Gastrocnemius medialis (tissue), 4 donors: ENCODE data around the gene CMIP.

Experiments used
- CTCF ChIP-seq, 5 experiments: fragments of 450-650 bp in 3 of 5; fragments of 200-600 bp in 2 of 5; sonication (generic) in 2 of 5; IDR thresholded peaks in 4 of 5; conservative IDR thresholded peaks in 1 of 5; 1 replicate in 4 of 5; 2 replicates in 1 of 5; pipeline ENCODE4 v1.5.1; 2016 to 2019; ENCODE audit warnings: antibody characterized with exemption in 5 of 5, mild to moderate bottlenecking in 3 of 5, moderate library complexity in 3 of 5
- POLR2A ChIP-seq, 2 donors: fragments of 450-650 bp; IDR thresholded peaks; one replicate each; pipeline ENCODE4 v1.6.1; 2017; ENCODE audit warnings: antibody characterized with exemption in 2 of 2, mild to moderate bottlenecking in 2 of 2, moderate library complexity in 2 of 2

GRCh38 chr16:81696961-81697615 is 252.5 kb downstream of the CMIP start:
- TF ChIP-seq CTCF (IDR thresholded peaks at IDR 0.05 in 4 of 5, conservative IDR thresholded peaks at IDR 0.05 in 1 of 5) (peak in 4 of 5 experiments; percentile 42 to 58 (median 49)), POLR2A (IDR thresholded peaks at IDR 0.05) (no peak)
